NCI-H146 (cell line): ENCODE data around the gene CHDH.

ENCODE experiments used
- DNase-seq: peaks from one replicate; lab custom pipeline; 2025; lab: John Stamatoyannopoulos, UW

CHDH gene

DNA sequence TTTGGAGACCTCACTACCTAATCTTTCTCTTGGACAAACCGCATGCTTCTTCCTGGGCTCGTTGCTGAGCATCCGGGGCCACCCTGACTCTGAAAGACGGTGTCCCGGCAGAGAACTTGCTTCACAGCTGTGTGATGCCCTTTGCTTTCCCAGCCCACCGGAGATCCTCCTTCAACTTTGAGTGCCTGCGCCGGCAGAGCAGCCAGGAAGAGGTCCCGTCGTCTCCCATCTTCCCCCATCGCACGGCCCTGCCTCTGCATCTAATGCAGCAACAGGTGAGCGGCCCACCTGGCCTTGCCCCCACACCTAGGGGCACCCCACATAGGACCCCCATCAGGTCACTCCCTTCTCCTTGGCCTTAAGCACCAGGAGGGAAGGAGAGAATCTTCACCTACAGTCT, 37.7 kb downstream of the CHDH start:
- DNase-seq: no peak

GRCh38 chr3:53807117-53807810, 39.0 kb downstream of the CHDH start:
- DNase-seq: no peak

GRCh38 chr3:53806182-53807116, 39.8 kb downstream of the CHDH start:
- no peak for DNase-seq

- DNase-seq: no peak
These were observed 40.6 kb downstream of the CHDH start for GRCh38 chr3:53805463-53806159.

- DNase-seq: no peak
These were observed 41.3 kb downstream of the CHDH start for GRCh38 chr3:53804697-53805462.

GRCh38 chr3:53803816-53804695, 42.2 kb downstream of the CHDH start:
- peak; percentile 18 for DNase-seq

DNA sequence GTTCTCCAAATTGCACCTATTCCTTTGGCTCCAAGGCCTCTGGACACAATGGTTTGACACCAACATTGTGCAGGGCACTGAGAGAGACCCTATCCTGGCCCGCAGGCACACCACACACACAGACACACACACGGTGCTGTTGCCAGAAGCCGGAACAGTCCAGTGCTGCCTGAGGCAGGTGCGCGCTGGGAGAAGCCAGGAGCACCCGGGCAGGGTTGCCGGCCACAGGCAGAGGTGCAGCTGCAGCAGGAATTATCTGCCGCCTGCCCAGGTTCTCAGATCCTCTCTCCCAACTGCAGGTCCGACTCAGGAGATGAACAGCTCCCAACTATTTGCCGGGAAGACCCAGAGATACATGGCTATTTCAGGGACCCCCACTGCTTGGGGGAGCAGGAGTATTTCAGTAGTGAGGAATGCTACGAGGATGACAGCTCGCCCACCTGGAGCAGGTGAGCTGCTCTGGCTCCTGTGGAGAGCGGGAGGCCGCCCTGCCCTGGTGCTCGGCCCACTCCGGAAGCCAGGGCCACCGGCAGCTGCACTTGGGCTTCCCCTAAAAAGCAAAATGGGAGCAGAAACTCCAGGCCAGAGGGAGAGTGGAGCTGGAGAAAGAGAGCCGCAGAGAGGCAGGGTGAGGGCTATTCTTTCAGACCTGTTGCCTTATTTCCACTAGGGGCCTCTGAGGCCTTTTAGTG, 42.9 kb downstream of the CHDH start:
- DNase-seq: peak; percentile 61

DNA sequence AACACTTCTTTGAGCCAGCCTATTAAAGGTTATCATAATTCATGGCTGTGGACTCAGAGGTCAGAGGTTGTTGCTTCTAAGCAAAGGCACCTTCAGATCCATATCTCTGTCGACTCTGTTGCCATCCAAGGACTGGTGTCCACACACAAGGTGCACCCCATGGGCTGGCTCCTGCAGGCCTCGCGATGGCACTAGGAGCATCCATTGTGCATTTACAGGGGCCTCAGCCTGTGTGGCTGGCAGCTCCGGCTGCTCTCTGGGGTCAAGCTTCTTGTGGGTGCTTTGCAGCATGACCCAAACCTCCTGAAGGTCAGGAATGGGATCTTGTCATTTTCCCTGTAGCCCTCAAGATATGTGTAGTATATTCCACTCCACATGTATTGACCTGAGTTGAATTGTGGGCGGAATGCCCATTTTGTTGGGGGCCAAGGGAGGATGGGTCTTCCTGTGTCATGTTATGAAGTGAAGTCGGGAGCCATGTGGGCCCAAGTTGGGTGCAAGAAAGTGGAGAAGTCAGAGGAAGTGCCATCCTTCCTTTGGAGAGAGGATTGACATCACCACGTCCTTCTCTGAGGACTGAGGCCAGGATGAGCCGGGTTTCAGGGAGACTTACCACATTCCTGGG, 43.9 kb downstream of the CHDH start:
- no peak for DNase-seq

DNA sequence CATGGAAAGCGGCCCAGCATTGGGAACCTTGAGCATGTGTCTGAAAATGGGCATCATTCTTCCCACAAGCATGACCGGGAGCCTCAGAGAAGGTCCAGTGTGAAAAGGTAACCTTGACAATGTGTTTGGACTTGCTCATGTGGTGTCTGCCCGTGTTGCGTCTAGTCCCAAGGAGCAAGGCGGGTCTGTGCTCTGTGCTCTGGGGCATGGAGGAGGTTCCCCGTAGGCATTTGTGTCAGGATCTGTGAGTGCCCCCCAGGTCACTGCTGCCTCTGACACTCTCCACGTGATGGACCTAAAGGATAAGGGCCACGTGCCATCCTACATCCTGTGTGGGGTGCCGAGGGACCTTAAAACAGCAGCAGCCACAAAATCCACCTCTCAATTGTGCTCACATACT, 44.9 kb downstream of the CHDH start:
- DNase-seq: no peak

GRCh38 chr3:53800041-53800906, 45.9 kb downstream of the CHDH start:
- DNase-seq: no peak

DNA sequence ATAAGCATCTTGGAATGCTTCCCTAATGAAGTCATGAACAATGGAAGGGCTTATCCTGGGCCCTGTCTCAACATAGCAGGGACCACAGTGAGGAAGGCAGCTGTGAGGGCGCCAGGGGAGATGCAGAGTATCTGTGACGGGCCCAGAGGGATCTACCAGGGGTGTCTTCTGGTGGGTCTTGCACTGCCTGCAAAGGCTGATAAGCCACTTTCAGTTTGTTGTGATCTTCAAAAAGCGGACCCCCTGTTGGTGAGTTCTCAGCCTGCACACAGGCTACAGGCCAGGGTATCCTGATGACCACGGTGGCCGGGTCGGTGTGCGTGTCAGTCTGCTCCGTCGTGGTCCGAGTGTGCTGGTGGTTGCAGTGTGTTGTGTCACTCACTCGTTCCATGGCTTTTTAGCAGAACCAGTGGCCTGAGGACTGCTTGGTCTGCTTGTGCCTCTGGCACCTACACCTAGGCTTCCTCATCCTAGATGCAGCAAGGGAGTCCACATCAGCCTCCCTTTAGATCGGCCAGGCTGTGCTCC, 46.8 kb downstream of the CHDH start:
- DNase-seq: no peak

GRCh38 chr3:53798144-53798543, 48.1 kb downstream of the CHDH start:
- no peak for DNase-seq

DNA sequence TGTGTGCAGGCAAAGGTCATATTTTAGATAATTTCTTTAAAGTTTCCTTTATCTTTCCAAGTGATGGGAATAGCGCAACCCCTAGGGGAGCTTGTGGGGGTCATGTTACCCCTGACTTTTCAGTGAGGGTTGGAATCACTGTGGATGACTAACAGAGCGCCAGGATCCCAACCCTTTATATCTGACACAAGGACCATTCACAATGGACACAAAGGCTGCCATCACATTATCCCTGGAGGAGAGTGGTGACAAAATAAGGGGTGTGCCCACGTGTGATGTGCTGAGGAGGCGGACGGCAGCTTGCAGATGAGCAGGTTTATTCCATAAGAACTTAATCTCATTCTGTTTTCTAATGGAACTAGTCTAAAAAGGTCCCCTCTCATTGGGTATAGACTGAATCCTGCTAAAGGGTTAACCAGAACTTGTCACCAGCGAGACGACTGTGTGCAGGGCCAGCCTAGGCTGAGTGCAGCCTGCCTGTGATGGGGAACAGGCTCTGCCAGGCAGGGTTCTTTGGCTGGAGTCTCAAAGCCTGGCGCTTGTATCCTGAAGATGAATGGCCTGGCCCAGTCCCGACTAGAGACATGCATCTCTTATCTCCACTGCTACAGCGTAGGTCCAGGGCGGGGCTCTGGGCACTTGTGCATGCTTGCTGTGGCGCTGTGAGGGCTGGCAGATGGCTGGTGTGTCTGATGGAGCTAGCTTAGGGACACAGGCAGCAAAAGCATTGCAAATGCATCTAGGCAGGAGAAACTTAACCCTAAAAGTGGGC, 50.2 kb downstream of the CHDH start:
- peak; percentile 10 for DNase-seq

DNA sequence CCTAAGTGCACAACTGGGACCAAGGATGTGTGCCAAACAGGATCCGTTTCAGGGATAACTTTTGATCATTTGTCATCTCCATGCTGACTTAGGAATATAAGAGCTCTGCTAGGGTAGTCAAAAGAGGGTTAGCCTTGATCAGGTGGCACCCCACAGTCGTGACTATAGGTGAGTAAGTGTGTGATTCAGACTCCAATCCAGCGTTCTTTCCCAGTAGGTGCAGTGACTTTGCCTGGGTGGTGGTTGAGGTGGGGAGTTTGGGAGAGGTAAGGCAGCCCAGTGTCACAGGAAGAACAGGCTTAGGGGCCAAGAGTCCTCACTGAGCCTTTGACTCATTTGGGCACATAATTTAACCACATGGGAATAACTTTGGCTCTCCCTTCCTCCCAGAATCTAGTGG, 51.0 kb downstream of the CHDH start:
- no peak for DNase-seq

GRCh38 chr3:53794597-53794996, 51.6 kb downstream of the CHDH start:
- DNase-seq: no peak

GRCh38 chr3:53792866-53793265, 53.4 kb downstream of the CHDH start:
- DNase-seq: no peak

DNA sequence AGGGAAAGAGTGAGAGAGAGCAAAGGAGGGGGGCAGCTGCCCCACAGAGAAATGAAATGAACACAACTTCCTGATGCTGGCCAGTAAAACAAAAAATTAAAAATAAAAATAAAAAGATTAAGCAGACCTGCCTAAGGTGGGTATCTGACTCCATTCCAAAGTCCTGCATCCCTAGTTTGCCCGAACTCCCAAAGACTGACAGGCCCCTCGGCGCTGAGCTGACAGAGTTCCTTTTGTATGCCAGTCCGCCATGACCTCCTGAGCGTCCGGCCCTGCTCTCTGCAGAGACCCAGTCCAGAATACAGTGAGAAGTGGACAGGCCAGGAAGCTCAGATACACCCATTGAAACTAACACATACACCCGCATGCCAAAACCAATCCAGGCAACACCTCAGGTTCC, 54.9 kb downstream of the CHDH start:
- DNase-seq: no peak

- DNase-seq: no peak
These were observed 55.7 kb downstream of the CHDH start for GRCh38 chr3:53790470-53790869.
